ENCODE data around the gene INSR.
"Not testable (repeated sequence)": the region's sequence is repeated elsewhere in the genome, so short reads cannot be mapped to it uniquely, and the experiment has no call there.

INSR gene

GRCh38 chr19:7098701-7099596 is 195.3 kb downstream of the INSR start:
- DNase-seq (ENCODE audit: low spot score): peak; percentile 92

- DNase-seq (ENCODE audit: low spot score): no peak
Measured at GRCh38 chr19:7098096-7098495, 196.1 kb downstream of the INSR start.

- no peak for DNase-seq (ENCODE audit: low spot score)
Measured at GRCh38 chr19:7088999-7089398, 205.2 kb downstream of the INSR start.

- no peak for DNase-seq (ENCODE audit: low spot score)
Measured at GRCh38 chr19:7083076-7083956, 210.9 kb downstream of the INSR start.

GRCh38 chr19:7078008-7078407 is 216.2 kb downstream of the INSR start:
- no peak for DNase-seq (ENCODE audit: low spot score)

GRCh38 chr19:7076151-7076550 is 218.1 kb downstream of the INSR start:
- DNase-seq (ENCODE audit: low spot score): no peak

GRCh38 chr19:7074705-7075282 is 219.4 kb downstream of the INSR start:
- DNase-seq (ENCODE audit: low spot score): no peak

- DNase-seq (ENCODE audit: low spot score): no peak
Measured at GRCh38 chr19:7072541-7072940, 221.7 kb downstream of the INSR start.

- DNase-seq (ENCODE audit: low spot score): no peak
Measured at GRCh38 chr19:7069904-7070226, 224.3 kb downstream of the INSR start.

GRCh38 chr19:7069042-7069903 is 224.9 kb downstream of the INSR start, which contains the start of gene ZNF557:
ZNF557 (plus strand) TSS chr19:7069703; CDS start chr19:7075075, 5,372 bp downstream.
- peak; percentile 96 for DNase-seq (ENCODE audit: low spot score)

- no peak for DNase-seq (ENCODE audit: low spot score)
Measured at GRCh38 chr19:7068599-7068998, 225.6 kb downstream of the INSR start.

- no peak for DNase-seq (ENCODE audit: low spot score)
Measured at GRCh38 chr19:7067716-7068115, 226.5 kb downstream of the INSR start.

GRCh38 chr19:7067122-7067521 is 227.1 kb downstream of the INSR start:
- DNase-seq (ENCODE audit: low spot score): not testable (repeated sequence)

GRCh38 chr19:7063764-7064418 is 230.3 kb downstream of the INSR start:
- DNase-seq (ENCODE audit: low spot score): no peak

GRCh38 chr19:7063339-7063738 is 230.9 kb downstream of the INSR start:
- no peak for DNase-seq (ENCODE audit: low spot score)
